Left kidney (tissue), 8 donors: ENCODE results near the gene TRIB2. TPM values are rescaled to one million over a fixed set of nuclear protein-coding genes. Genes with fewer than 3 reads are reported as not detected.
"Not testable (repeated sequence)": the region's sequence is repeated elsewhere in the genome, so short reads cannot be mapped to it uniquely, and the experiment has no call there.

Experiments used
- DNase-seq: peaks from one replicate; pipeline ENCODE4 v3.0.0-alpha.2; 2013
- long read RNA-seq, 8 donors: transcript quantifications; one replicate each; lab custom pipeline, GENCODE V29; 2026
- polyA plus RNA-seq: library from polyadenylated mRNA; unstranded; fragments of 120-200 nt; gene quantifications from one replicate; pipeline ENCODE4 v1.2.1, GENCODE V29; 2013; ENCODE audit not compliant: insufficient read length

TRIB2 gene
- 239 TPM for polyA plus RNA-seq
- long read RNA-seq, donor 1, full-length matches to known transcripts, result 68 of 103 reads
- long read RNA-seq, donor 1, partial matches to known transcripts, result 27 of 103 reads
- long read RNA-seq, donor 1, other reads (novel, unspliced or antisense), result 8 of 103 reads
- long read RNA-seq, donor 2, full-length matches to known transcripts, result 59 of 59 reads
- long read RNA-seq, donor 2, partial matches to known transcripts, result 0 of 59 reads
- long read RNA-seq, donor 2, other reads (novel, unspliced or antisense), result 0 of 59 reads
- long read RNA-seq, donor 3, full-length matches to known transcripts, result 36 of 42 reads
- long read RNA-seq, donor 3, partial matches to known transcripts, result 6 of 42 reads
- long read RNA-seq, donor 3, other reads (novel, unspliced or antisense), result 0 of 42 reads
- long read RNA-seq, donor 4, full-length matches to known transcripts, result 3 of 3 reads
- long read RNA-seq, donor 4, partial matches to known transcripts, result 0 of 3 reads
- long read RNA-seq, donor 4, other reads (novel, unspliced or antisense), result 0 of 3 reads
- long read RNA-seq, donor 5, full-length matches to known transcripts, result 37 of 51 reads
- long read RNA-seq, donor 5, partial matches to known transcripts, result 9 of 51 reads
- long read RNA-seq, donor 5, other reads (novel, unspliced or antisense), result 5 of 51 reads
- long read RNA-seq, donor 6, full-length matches to known transcripts, result 39 of 65 reads
- long read RNA-seq, donor 6, partial matches to known transcripts, result 26 of 65 reads
- long read RNA-seq, donor 6, other reads (novel, unspliced or antisense), result 0 of 65 reads
- long read RNA-seq, donor 7, full-length matches to known transcripts, result 59 of 73 reads
- long read RNA-seq, donor 7, partial matches to known transcripts, result 6 of 73 reads
- long read RNA-seq, donor 7, other reads (novel, unspliced or antisense), result 8 of 73 reads
- long read RNA-seq, donor 8, full-length matches to known transcripts, result 12 of 12 reads
- long read RNA-seq, donor 8, partial matches to known transcripts, result 0 of 12 reads
- long read RNA-seq, donor 8, other reads (novel, unspliced or antisense), result 0 of 12 reads

- DNase-seq, result peak; percentile 85
These were observed at the start of gene TRIB2 for GRCh38 chr2:12716282-12717190. Gene TRIB2 (plus strand): TSS chr2:12716936. CDS start chr2:12718308, 1,372 bp downstream.

- no peak for DNase-seq
These were observed 47.7 kb upstream of the TRIB2 start for GRCh38 chr2:12669036-12669435.

GRCh38 chr2:12672711-12673315 lies 43.9 kb upstream of the TRIB2 start:
- DNase-seq, result no peak

GRCh38 chr2:12674644-12675328 lies 42.0 kb upstream of the TRIB2 start:
- DNase-seq, result no peak

GRCh38 chr2:12675352-12675795 lies 41.4 kb upstream of the TRIB2 start:
- no peak for DNase-seq

GRCh38 chr2:12675801-12676200 lies 40.9 kb upstream of the TRIB2 start:
- DNase-seq, result no peak

GRCh38 chr2:12676771-12677170 lies 40.0 kb upstream of the TRIB2 start:
- no peak for DNase-seq

- no peak for DNase-seq
These were observed 38.5 kb upstream of the TRIB2 start for GRCh38 chr2:12678186-12678585.

- DNase-seq, result no peak
These were observed 37.1 kb upstream of the TRIB2 start for GRCh38 chr2:12679550-12680072.

- DNase-seq, result not testable (repeated sequence)
These were observed 36.6 kb upstream of the TRIB2 start for GRCh38 chr2:12680115-12680514.

- no peak for DNase-seq
These were observed 34.7 kb upstream of the TRIB2 start for GRCh38 chr2:12682017-12682416.

GRCh38 chr2:12683457-12684100 lies 33.2 kb upstream of the TRIB2 start:
- no peak for DNase-seq

- DNase-seq, result no peak
These were observed 32.2 kb upstream of the TRIB2 start for GRCh38 chr2:12684471-12684936.

GRCh38 chr2:12685145-12685544 lies 31.6 kb upstream of the TRIB2 start:
- DNase-seq, result no peak

GRCh38 chr2:12685956-12686355 lies 30.8 kb upstream of the TRIB2 start:
- no peak for DNase-seq

- no peak for DNase-seq
These were observed 29.9 kb upstream of the TRIB2 start for GRCh38 chr2:12686708-12687283.

GRCh38 chr2:12688091-12688490 lies 28.6 kb upstream of the TRIB2 start:
- no peak for DNase-seq

GRCh38 chr2:12688893-12689292 lies 27.8 kb upstream of the TRIB2 start:
- DNase-seq, result no peak

GRCh38 chr2:12693509-12693908 lies 23.2 kb upstream of the TRIB2 start:
- DNase-seq, result no peak
